Lung (tissue), 12 donors: ENCODE data around the gene ZG16B. TPM values are rescaled to one million over a fixed set of nuclear protein-coding genes. Genes with fewer than 3 reads are reported as not detected.
A peak's percentile ranks its signal among the peaks of the same experiment; 100 is the strongest.

ENCODE experiments used
- ATAC-seq: fragments of 200-7000 bp; cut with Tn5 transposase; one replicate; pipeline ENCODE4 v1.9.1; 2020; ENCODE audit warnings: moderate number of reproducible peaks; ENCODE audit not compliant: insufficient read depth, low FRiP score
- DNase-seq, 3 donors: peaks; one replicate each; pipeline ENCODE4 v3.0.0-alpha.2; 2013 to 2017
- H3K27ac ChIP-seq, 2 donors: one replicate each; pipeline ENCODE4 v1.5.1; 2013; ENCODE audit warnings: mild to moderate bottlenecking in 2 of 2, moderate library complexity in 2 of 2, control low read depth in 1 of 2, inconsistent platforms in 1 of 2, low read depth in 1 of 2, low read length in 1 of 2
- H3K27me3 ChIP-seq, 3 donors: one replicate each; pipeline ENCODE4 v1.5.1; 2013; ENCODE audit warnings: low read length in 2 of 3; ENCODE audit not compliant: control insufficient read depth in 3 of 3, insufficient read depth in 3 of 3
- H3K36me3 ChIP-seq, 4 donors: one replicate each; pipeline ENCODE4 v1.5.1; 2013; ENCODE audit warnings: low read length in 4 of 4, mild to moderate bottlenecking in 1 of 4, moderate library complexity in 1 of 4; ENCODE audit not compliant: control insufficient read depth in 4 of 4, insufficient read depth in 4 of 4
- H3K4me1 ChIP-seq, 5 donors: one replicate each; pipeline ENCODE4 v1.5.1; 2013; ENCODE audit warnings: low read length in 5 of 5, mild to moderate bottlenecking in 2 of 5, moderate library complexity in 1 of 5; ENCODE audit not compliant: control insufficient read depth in 5 of 5, insufficient read depth in 5 of 5
- H3K4me3 ChIP-seq: one replicate; pipeline ENCODE4 v1.5.1; 2013; ENCODE audit warnings: mild to moderate bottlenecking, control low read depth, moderate library complexity
- H3K9ac ChIP-seq, 2 donors: one replicate each; pipeline ENCODE4 v1.5.1; 2013; ENCODE audit warnings: low read length in 2 of 2, control low read depth in 1 of 2; ENCODE audit not compliant: insufficient read depth in 1 of 2
- H3K9me3 ChIP-seq, 4 donors: one replicate each; pipeline ENCODE4 v1.5.1; 2013; ENCODE audit warnings: low read length in 3 of 4, mild to moderate bottlenecking in 1 of 4, moderate library complexity in 1 of 4; ENCODE audit not compliant: control insufficient read depth in 4 of 4, insufficient read depth in 3 of 4
- WGBS, 2 donors: extraction: QIAGEN DNeasy Blood & Tissue Kit; methylation state at CpG; one replicate each; pipeline ENCODE4 v1.1.7; 2013; 5-methylcytosine and 5-hydroxymethylcytosine counted together
- polyA plus RNA-seq, 2 donors: library from polyadenylated mRNA; stranded (reverse); fragments of 200-250 nt; gene quantifications; one replicate each; pipeline ENCODE4 v1.2.1, GENCODE V29; 2013
- total RNA-seq, 2 donors: library from RNA; depleted of rRNA in 1 of 2; stranded (reverse); fragments of >200 nt in 1 of 2; gene quantifications; one replicate each; pipeline ENCODE4 v1.2.1, GENCODE V29; 2014 to 2021
- TF ChIP-seq, protein P1 (sequence below): IDR thresholded peaks from 2 replicates; pipeline ENCODE4 v1.5.1; 2012; ENCODE audit warnings: mild to moderate bottlenecking; ENCODE audit errors: control extremely low read depth, extremely low read depth
- donor health status: control.
- donor health status: control.
- donor health status: Bipolar disorder and iron deficiency.
- donor health status: healthy.
- donor health status: DM: yes; HTN: yes; CAD: no.

The ZG16B gene
- total and polyA plus RNA-seq, 4 donors: 2.1 to 6.1 (median 4.3) TPM

- Histone ChIP-seq H3K36me3 (no peaks in the 10 kb centered on the region), H3K27me3 (no peaks in the 10 kb centered on the region), H3K4me1 (peaks cover 0 to 13% (median 0%) of the 10 kb centered on the region in 5 donors), H3K4me3 (no peak overlapping the region), H3K27ac (no peak overlapping the region), H3K9ac (no peak overlapping the region), H3K9me3 (no peaks in the 10 kb centered on the region)
- ATAC-seq (no peak), DNase-seq (no peak)
- TF ChIP-seq, protein P1, sequence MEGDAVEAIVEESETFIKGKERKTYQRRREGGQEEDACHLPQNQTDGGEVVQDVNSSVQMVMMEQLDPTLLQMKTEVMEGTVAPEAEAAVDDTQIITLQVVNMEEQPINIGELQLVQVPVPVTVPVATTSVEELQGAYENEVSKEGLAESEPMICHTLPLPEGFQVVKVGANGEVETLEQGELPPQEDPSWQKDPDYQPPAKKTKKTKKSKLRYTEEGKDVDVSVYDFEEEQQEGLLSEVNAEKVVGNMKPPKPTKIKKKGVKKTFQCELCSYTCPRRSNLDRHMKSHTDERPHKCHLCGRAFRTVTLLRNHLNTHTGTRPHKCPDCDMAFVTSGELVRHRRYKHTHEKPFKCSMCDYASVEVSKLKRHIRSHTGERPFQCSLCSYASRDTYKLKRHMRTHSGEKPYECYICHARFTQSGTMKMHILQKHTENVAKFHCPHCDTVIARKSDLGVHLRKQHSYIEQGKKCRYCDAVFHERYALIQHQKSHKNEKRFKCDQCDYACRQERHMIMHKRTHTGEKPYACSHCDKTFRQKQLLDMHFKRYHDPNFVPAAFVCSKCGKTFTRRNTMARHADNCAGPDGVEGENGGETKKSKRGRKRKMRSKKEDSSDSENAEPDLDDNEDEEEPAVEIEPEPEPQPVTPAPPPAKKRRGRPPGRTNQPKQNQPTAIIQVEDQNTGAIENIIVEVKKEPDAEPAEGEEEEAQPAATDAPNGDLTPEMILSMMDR: no peak
- WGBS, 2 donors: 72 to 75% methylated on average over 7 of the region's 7 CpGs
Measured at GRCh38 chr16:2833776-2834175, 3.7 kb downstream of the ZG16B start.

DNA sequence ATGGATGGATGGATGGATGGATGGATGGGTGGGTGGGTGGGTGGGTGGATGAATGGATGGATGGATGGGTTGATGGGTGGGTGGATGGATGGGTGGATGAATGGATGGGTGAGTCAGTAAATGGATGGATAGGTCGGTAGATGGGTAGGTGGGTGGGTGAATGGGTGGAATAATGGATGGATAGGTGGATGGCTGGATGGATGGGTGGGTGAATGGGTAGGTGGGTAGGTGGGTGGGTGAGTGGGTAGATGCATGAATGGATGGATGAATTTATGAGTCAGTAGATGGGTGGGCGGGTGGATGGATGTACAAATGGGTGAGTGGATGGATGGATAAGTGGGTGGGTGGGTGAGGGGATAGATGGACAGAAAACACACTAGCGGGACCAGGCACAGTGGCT, 4.9 kb downstream of the ZG16B start:
- H3K4me3 ChIP-seq: no peak overlapping the region
- no peak overlapping the region for H3K27ac ChIP-seq
- no peaks in the 10 kb centered on the region for H3K27me3 ChIP-seq
- H3K4me1 ChIP-seq: peaks cover 0 to 8% (median 0%) of the 10 kb centered on the region in 5 donors
- TF ChIP-seq, protein P1: no peak
- WGBS, 2 donors: 85 to 93% methylated on average over 3 of the region's 3 CpGs
- ATAC-seq: no peak
- H3K9me3 ChIP-seq: no peaks in the 10 kb centered on the region
- DNase-seq: no peak
- H3K9ac ChIP-seq: no peak overlapping the region
- no peaks in the 10 kb centered on the region for H3K36me3 ChIP-seq

GRCh38 chr16:2835638-2836493, 5.8 kb downstream of the ZG16B start:
- Histone ChIP-seq H3K27me3 (no peaks in the 10 kb centered on the region), H3K4me1 (peaks cover 0 to 3% (median 0%) of the 10 kb centered on the region in 5 donors), H3K4me3 (no peak overlapping the region), H3K9me3 (no peaks in the 10 kb centered on the region), H3K36me3 (no peaks in the 10 kb centered on the region), H3K27ac (peak overlapping the region in 1 of 2 donors; percentile 75), H3K9ac (no peak overlapping the region)
- peak; percentile 61 for ATAC-seq
- TF ChIP-seq, protein P1: no peak
- 37 to 48% methylated on average over 22 of the region's 22 CpGs for WGBS, 2 donors
- peak in 2 of 3 donors; percentile 2 to 25 for DNase-seq
